Endometrium (tissue), 2 donors: Measurements from ENCODE around the gene DCUN1D5.
"Not testable (repeated sequence)": the region's sequence is repeated elsewhere in the genome, so short reads cannot be mapped to it uniquely, and the experiment has no call there.

ENCODE experiments used
- FAIRE-seq: peaks from 2 replicates; lab custom pipeline; 2012; peaks lifted over from hg19 to GRCh38; lab: Jason Lieb, UNC
- donor health status: control.
- donor health status: control.

DCUN1D5 gene

DNA sequence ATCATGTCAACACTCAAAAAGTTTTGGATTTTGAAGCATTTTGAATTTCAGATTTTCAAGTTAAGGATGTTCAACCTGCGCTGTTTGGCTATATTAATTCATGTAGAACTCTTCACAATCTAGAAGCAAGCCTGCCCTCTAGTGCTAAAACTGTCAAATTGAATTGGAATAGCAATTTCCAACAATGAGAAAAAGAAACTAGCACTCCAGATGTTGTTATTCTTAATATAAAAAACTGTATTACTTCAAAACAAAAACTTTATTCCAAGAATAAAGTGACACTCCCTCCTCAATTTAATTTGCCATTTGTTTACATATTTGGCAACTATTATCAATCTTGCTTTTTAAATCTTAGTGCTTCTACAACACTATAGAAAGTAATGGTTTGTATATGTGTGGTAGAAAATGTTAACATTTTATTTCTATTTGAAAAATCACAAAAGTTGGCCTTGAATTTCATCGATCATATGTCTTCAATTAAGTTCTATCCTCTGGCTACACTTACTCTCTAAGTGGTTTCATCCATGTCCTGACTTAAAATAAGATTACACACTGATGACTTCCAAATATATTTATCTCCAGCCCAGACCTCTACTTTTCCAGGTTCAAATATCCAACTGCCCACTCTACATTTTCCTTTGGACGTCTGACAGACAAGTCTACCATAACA is 36.6 kb downstream of the DCUN1D5 start:
- peak; percentile 95 for FAIRE-seq

DNA sequence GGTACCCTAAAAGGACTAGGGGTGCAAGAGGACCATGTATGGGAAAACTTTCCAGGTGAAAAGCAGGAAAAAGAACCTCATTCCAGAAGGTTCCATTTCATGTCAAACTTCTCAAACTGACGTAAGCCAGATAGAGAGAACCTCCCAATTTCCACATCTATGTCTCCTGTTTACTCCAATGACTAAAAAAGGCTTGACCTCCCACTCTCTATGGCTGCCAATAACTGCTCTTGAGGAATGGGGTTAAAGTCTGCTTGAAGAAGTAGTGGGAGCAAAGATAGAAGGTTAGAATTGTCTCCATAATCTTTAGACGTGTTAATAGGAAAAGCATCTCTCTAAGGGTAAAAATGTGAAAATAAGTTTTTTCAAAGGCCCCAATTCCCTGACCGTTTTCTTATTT is 38.0 kb downstream of the DCUN1D5 start:
- no peak for FAIRE-seq

DNA sequence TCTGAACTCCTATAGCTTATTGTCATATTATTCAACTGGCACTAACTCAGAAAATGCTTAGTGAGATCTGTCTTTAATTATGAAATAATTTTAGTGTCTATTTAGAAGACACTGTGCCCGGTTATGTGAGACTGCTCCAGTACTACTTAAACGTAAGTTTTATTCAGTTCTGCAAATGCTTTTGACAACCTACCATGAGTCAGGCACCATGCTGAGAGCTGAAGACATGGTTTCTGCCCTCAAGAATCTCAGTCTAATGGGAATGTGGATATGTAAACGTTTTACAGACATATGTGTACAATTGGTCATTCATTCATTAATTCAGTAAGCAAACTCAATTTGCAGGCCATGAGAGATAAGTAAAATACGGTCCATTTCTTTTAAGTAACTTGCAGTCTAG is 40.0 kb downstream of the DCUN1D5 start:
- FAIRE-seq: no peak

DNA sequence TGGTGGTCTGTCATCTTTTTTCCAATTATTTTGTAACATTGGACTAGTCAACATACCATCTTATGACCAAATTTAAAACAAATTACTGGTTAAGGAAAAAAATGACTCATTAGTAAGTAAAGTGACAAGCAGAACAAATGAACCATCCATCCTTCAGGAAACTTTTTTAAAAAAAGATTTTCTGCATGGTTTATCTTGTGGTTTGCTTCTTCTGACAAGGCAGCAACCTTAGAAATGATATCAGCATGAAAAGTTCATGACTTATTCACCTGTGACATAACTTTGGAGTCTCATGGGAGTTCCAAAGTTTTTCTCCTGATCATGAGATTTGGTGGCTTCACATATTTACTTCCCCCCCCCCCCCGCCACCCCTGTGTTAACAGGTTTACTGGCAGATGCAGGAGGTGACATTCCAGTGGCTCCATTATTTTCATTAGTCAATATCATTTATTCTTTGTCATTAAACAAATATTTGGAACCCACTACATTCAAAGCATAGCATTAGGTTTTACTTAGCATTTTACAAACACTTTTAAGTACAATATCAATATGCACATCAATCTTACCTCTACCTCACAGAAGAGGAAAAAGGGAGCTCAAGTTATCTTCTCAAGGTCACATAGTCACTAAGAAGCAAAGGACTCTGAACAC is 40.7 kb downstream of the DCUN1D5 start:
- no peak for FAIRE-seq

DNA sequence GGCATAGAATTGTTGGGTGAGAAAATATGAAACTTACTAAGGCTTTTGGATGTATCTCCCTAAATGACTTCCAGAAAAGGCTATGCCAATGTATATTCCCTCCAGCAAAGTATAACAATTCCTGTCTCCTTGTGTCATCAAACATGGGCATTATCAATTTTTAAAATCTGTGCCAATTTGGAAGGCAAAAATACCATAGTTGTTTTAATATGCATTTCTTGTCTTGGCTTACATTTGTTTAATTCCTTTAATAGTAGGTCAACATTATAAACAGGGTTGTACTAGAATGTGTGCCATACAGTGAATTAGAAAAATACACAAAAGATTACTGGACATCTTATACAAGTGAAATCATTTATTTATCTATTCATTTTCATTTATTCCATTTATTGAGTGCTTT is 41.6 kb downstream of the DCUN1D5 start:
- FAIRE-seq: no peak

DNA sequence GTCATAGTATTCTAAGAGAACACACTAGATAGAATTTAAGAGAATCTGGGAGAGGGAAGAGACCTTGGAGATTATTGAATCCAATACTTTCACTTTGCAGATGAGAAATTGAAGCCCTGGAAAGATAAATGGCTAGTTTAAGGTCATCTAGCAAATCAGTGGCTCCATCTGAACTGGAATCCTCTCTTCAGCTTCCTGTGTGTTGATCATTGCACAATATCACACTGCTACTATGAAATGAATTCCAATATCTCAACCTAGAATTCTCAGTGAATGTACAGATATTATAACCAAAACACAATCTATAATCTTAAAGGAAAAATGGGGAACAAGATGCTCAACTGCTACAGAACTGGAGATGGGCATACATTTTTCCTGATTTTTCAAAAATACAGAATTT is 44.1 kb downstream of the DCUN1D5 start:
- no peak for FAIRE-seq

DNA sequence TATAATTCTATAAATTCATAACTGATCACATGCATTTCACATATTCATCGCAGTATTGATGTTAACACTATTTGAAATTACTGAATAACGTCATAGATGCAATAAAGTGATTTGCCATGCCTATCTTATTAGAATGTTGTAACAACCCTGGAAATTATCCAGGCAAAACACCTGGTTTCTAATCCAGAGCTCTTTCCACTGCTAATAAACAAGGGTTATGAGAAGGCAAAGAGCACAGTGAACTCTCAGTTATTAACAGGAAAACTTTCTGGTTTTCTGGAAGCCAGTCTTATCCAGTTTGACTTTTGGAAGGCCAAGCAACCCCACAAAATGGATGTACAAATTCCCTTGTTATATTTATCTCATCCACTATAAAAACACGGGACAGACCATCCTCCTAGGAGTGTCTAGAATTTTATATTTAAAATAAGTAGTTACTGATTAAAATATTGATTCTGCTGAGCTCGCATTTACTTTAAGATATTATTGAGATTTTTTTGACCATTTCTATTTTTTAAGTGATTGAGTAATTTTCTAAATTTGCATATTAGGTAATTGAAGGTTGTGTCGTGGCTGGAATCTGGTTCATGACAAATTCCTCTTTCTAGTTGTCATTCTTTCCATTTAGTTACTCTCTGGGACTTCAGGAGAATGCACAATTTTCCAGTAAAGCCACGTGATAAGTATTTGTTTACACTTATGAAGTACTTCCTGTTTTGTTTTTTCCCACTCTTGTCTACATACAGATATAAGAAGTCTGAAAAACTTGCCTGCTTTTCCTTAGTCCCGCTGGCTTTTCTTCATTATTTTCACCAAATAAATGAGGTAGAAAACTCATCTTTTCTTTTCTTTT is 47.9 kb downstream of the DCUN1D5 start:
- FAIRE-seq: no peak

DNA sequence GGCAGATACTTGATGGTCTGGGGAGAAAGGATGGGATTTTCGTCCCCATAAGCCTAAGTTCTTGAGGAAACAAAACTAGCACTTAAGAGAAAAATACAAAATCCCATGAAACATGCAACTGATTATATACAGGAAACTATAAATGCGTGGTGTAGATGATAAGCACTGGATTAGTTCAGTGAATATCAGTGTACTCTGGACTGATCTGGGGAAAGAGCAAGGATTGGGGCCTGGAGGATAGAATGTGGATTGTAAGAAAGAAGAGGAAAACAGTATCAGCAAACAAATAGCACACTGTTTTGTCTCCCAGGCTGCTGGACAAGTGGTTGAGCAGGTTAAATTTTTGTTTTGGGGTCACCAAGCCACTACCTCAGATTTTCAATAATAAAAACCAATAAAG is 49.8 kb downstream of the DCUN1D5 start:
- FAIRE-seq: no peak

DNA sequence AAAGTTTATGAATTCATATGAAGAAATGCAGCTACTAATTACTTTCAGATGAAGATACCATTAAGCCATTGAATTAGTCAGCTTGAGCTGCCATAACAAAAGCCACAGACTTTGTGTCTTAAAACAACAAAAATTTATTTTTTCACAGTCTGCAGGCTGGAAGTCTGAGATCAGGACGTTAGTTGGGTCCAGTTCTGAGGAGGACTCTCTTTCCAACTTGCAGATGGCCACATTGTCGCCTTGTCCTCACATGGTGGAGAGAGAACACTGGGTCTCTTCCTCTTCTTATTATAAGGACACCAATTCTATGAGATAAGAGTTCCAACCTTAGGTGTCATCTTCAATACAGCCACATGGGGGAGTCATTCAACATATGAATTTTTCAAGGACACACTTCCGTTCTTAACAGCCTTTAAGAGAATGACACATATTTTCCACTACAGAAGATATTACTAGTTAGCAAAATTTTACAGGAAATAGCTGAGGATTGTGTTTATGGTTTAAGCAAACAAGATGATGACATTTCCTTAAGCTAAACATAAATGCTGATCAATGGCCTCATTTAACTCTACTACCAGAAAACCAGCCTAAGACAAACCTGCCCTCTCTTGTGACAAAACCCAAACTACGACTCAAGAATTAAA is 56.0 kb downstream of the DCUN1D5 start:
- no peak for FAIRE-seq

DNA sequence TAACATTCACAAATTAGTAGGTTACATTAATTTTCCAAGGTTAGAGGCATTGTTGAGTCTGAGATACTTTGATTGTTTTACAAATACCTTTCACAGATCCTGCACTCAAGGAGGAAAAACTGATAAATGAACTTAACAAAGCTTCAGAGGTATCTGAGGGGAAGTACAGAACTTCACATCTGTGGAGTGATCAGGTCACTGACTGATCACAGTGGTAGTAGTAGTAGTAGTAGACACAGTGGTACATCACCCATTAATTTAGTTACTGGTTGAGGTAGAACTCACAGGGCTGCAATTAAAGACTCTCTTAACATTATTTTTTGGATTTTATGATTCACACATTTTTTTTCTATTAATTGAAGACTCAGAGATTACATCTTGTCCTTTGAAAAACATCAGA is 56.7 kb downstream of the DCUN1D5 start:
- no peak for FAIRE-seq

DNA sequence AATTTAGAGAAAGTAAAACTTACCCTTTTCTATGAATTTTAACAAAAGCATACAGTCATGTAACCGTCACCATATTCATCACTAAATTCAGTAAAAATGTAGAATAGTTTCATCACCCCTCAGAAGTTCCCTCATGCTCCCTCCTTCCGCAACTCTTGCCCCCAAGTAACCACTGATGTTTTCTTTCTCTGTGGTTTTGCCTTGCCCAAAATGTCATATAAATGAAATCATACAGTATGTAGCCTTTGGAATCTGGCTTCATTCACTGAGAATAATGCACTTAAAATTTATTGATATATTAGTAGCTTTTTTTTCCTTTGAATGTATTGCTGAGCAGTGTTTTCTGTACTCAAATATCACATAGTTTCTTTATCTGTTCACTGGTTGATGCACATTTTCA is 60.1 kb downstream of the DCUN1D5 start:
- FAIRE-seq: no peak

DNA sequence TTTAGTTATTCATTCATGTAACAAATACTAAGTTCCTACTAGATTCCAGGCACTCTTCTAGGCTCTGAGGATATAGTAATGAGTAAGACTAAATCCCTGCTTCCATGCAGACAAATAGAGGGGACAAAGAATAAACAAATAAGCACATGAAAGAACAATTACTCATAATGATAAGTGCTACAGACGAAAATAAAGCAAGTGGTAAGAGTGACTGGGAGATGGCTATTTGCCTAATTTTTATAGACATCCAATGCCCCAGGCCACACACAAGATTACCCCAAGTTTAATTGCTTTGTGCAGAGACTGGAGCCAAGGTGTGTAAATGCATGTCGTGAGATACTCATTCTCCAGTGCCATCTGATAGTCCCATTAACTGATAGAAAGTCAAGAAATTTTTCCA is 62.6 kb downstream of the DCUN1D5 start:
- FAIRE-seq: no peak

DNA sequence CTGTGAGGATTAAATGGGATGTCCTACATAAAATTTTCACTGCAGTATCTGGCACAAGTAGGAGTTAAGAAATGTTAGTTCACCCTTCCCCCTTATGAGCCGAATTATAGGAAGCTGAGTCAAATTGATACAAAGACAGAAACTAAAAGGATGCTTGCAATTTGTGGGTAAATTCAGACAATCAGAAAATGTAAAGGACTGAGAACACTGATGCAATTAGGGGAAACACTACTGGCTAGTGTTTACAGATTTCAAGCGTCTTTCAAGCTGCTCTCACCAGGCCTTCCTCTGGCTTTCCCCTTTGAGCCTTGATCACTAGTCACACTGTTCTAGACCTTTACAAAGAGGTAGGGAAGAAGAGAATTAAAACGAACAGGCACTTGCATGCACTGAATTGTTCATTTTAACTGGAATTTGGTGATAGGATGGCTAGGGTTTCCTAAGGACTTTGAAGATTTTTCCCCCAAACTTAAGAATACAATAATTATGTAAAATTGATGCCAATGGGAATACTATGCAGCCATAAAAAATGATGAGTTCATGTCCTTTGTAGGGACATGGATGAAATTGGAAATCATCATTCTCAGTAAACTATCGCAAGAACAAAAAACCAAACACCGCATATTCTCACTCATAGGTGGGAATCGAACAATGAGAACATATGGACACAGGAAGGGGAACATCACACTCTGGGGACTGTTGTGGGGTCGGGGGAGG is 63.5 kb downstream of the DCUN1D5 start:
- FAIRE-seq: not testable (repeated sequence)

DNA sequence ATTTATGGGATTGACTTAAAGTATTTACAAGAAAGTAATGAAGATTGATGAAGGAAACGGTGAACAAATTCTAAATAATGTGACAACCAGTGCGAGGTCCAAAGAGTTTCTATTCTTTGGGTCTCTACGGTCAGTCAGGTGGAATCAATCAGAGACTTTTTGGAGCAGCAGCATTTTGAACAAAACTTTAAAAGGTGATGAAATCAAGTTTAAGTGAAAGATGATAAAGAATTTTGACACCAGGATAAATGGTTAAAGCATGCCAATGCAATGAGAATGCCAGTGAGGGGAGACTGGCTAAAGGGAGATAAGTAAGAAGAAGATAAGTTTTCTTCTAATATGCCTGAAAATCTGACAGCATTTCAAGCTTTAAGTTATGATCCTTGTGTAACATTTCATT is 67.9 kb downstream of the DCUN1D5 start:
- no peak for FAIRE-seq

DNA sequence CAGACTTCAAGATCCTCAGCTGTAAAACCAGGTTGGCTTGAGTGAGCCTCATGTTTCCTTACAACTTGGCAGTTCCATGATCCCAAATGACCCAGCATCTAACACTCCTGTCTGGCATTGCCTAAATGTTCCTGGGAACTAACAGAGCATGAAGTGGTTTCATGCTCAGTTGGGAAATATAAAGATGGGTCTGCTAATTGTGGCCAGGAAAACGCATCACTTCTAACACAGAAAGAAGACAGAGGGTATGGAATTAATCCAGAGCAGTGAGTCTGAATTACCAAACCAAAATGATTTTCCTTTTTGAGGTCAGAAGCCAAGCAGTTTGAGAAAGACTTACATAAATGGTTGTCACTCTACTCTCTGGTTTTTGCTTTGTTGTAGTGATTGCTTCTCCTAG is 75.9 kb downstream of the DCUN1D5 start:
- FAIRE-seq: no peak

DNA sequence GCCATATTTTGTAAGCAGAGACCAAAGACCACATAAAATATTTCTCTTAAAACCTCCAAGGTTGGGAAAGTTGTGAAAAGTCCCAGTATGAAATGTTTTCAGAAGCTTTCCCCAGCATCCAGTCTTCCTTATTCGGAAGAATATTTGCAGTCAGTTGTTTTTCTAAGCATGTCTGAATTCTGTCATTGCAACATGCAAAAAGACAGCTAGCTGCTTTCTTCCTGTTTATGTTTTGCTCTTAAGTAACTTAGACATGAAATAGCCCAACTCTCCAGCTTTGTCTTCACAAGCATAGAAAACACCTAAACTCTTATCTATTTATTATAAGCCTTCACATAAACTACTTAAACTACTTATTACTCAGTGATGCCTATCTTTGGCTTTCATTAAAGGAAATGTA is 78.5 kb downstream of the DCUN1D5 start:
- no peak for FAIRE-seq
